Ovary (tissue), 3 donors: ENCODE data around the gene DOP1A.

Experiments
- EP300 ChIP-seq: sonication (generic); formaldehyde crosslinking; IDR thresholded peaks from one replicate; pipeline ENCODE4 v1.6.1; 2017; ENCODE audit warnings: antibody characterized with exemption
- POLR2A ChIP-seq: fragments of 450-650 bp; IDR thresholded peaks from one replicate; pipeline ENCODE4 v1.6.1; 2017; ENCODE audit warnings: antibody characterized with exemption, mild to moderate bottlenecking, moderate library complexity
- TF ChIP-seq, protein P1 (sequence below), 3 donors: fragments of 450-650 bp in 2 of 3; fragments of 200-600 bp in 1 of 3; IDR thresholded peaks; one replicate each; pipeline versions ENCODE4 v1.5.1 to v1.8.0; 2016 to 2022; ENCODE audit warnings: antibody characterized with exemption in 3 of 3, mild to moderate bottlenecking in 1 of 3
- donor health status: DM: no; HTN: no; CAD: no.

DNA sequence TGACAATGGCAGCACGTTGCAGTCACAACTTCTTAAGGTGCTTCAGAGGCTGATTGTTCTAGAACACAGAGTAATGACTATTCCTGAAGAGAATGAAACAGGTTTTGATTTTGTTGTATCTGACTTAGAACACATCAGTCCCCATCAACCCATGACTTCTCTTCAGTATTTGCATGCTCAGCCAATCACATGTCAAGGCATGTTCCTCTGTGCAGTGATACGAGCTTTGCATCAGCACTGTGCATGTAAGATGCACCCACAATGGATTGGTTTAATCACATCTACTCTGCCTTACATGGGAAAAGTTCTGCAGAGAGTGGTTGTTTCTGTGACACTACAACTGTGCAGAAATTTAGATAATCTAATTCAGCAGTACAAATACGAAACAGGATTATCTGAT, 71.3 kb downstream of the DOP1A start:
- TF ChIP-seq, protein P1, sequence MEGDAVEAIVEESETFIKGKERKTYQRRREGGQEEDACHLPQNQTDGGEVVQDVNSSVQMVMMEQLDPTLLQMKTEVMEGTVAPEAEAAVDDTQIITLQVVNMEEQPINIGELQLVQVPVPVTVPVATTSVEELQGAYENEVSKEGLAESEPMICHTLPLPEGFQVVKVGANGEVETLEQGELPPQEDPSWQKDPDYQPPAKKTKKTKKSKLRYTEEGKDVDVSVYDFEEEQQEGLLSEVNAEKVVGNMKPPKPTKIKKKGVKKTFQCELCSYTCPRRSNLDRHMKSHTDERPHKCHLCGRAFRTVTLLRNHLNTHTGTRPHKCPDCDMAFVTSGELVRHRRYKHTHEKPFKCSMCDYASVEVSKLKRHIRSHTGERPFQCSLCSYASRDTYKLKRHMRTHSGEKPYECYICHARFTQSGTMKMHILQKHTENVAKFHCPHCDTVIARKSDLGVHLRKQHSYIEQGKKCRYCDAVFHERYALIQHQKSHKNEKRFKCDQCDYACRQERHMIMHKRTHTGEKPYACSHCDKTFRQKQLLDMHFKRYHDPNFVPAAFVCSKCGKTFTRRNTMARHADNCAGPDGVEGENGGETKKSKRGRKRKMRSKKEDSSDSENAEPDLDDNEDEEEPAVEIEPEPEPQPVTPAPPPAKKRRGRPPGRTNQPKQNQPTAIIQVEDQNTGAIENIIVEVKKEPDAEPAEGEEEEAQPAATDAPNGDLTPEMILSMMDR (IDR thresholded peaks at IDR 0.05): no peak
- TF ChIP-seq POLR2A: no peak
- TF ChIP-seq EP300: no peak
